K562 (cell line): Measurements from ENCODE around the gene BICC1. TPM values are rescaled to one million over a fixed set of nuclear protein-coding genes. Genes with fewer than 3 reads are reported as not detected.

Experiments used
- ATAC-seq: fragments of 200-7000 bp; cut with Tn5 transposase; 3 replicates; pipeline ENCODE4 v1.9.1; 2020; ENCODE audit warnings: moderate library complexity
- BruUV-seq: library from RNA; stranded (reverse); fragments of 400-500 nt; replicated peaks from 2 replicates; lab custom pipeline; 2021; lab: Mats Ljungman, UMichigan
- CTCF ChIA-PET: fragments of 300-600 bp; formaldehyde crosslinking; extraction: SDS; loops from one replicate; lab custom pipeline; 2021; ENCODE audit warnings: low intra/inter-chr PET ratio; lab: Yijun Ruan, JAX
- POLR2A ChIA-PET: fragments of 300-600, 350-650 bp; sonication (Branson Sonifier 250); formaldehyde crosslinking; extraction: SDS; loops from one replicate; lab custom pipeline; 2021; ENCODE audit warnings: antibody characterized with exemption, inconsistent platforms; lab: Yijun Ruan, JAX
- DNase-seq, 4 experiments: peaks; one replicate each; pipeline versions ENCODE4 v3.0.0 to v3.0.0-alpha.2; 2011 to 2018; ENCODE audit warnings: low spot score in 3 of 4, mixed read lengths in 3 of 4; ENCODE audit errors: extremely low read depth in 1 of 4
- FAIRE-seq: peaks from 2 replicates; lab custom pipeline; 2011; peaks lifted over from hg19 to GRCh38; lab: Jason Lieb, UNC
- H2AFZ ChIP-seq: 2 replicates; pipeline ENCODE4 v1.6.0; 2011; ENCODE audit warnings: low read depth, low read length, control low read depth, inconsistent platforms
- H3K27ac ChIP-seq: fragments of 200-600 bp; 3 replicates; pipeline ENCODE4 v1.8.0; 2011; ENCODE audit warnings: low read depth, mild to moderate bottlenecking, control low read depth, inconsistent platforms, low read length, moderate library complexity, mixed read lengths; ENCODE audit errors: extremely low read depth
- H3K27me3 ChIP-seq, 2 experiments: fragments of 300-600 bp in 1 of 2; 2 replicates in 1 of 2; 3 replicates in 1 of 2; pipeline versions ENCODE4 v1.6.0 to v1.8.0; 2011; ENCODE audit warnings: inconsistent platforms in 2 of 2, low read length in 2 of 2, mild to moderate bottlenecking in 1 of 2, mixed read lengths in 1 of 2, moderate library complexity in 1 of 2; ENCODE audit not compliant: control insufficient read depth in 2 of 2, insufficient read depth in 2 of 2
- H3K36me3 ChIP-seq: fragments of 300-600 bp; 3 replicates; pipeline ENCODE4 v1.8.0; 2011; ENCODE audit warnings: mild to moderate bottlenecking, low read length, inconsistent platforms; ENCODE audit not compliant: control insufficient read depth, insufficient read depth
- H3K4me1 ChIP-seq, 2 experiments: fragments of 200-600 bp in 1 of 2; replicated peaks in 1 of 2; 2 replicates in 1 of 2; 3 replicates in 1 of 2; pipeline versions ENCODE4 v1.5.1 to v1.8.0; 2011; ENCODE audit warnings: inconsistent platforms in 2 of 2, low read length in 2 of 2, mild to moderate bottlenecking in 1 of 2, mixed read lengths in 1 of 2, moderate library complexity in 1 of 2; ENCODE audit not compliant: control insufficient read depth in 2 of 2, insufficient read depth in 2 of 2
- H3K4me2 ChIP-seq: 2 replicates; pipeline ENCODE4 v1.6.1; 2011; ENCODE audit warnings: low read length, control low read depth, inconsistent platforms, mixed read lengths; ENCODE audit not compliant: insufficient read depth
- H3K4me3 ChIP-seq: fragments of 200-600 bp; sonication (generic), shearing (Covaris generic); 2 replicates; pipeline ENCODE4 v1.5.1; 2016; ENCODE audit warnings: control low read depth, inconsistent platforms
- H3K79me2 ChIP-seq: fragments of 200-600 bp; 3 replicates; pipeline ENCODE4 v1.8.0; 2011; ENCODE audit warnings: low read length, inconsistent platforms; ENCODE audit not compliant: control insufficient read depth, insufficient read depth
- H3K9ac ChIP-seq, 2 experiments: 2 replicates each; pipeline versions ENCODE4 v1.6.0 to v1.6.1; 2011; ENCODE audit warnings: low read depth in 2 of 2, low read length in 2 of 2, control low read depth in 1 of 2, inconsistent platforms in 1 of 2, mild to moderate bottlenecking in 1 of 2, mixed read lengths in 1 of 2; ENCODE audit not compliant: insufficient read depth in 1 of 2
- H3K9me1 ChIP-seq: one replicate; pipeline ENCODE4 v1.6.0; 2011; ENCODE audit warnings: inconsistent platforms, mild to moderate bottlenecking, low read length, moderate library complexity; ENCODE audit not compliant: control insufficient read depth, insufficient read depth
- H3K9me3 ChIP-seq: replicated peaks from 2 replicates; pipeline ENCODE4 v1.5.1; 2011; ENCODE audit warnings: low read depth, low read length, inconsistent platforms; ENCODE audit not compliant: control insufficient read depth, insufficient read depth
- H4K20me1 ChIP-seq: replicated peaks from 2 replicates; pipeline ENCODE4 v1.6.1; 2011; ENCODE audit warnings: low read length, inconsistent platforms, mixed read lengths; ENCODE audit not compliant: control insufficient read depth, insufficient read depth
- COPS2 ChIP-seq: fragments of 450-650 bp; conservative IDR thresholded peaks from 2 replicates; pipeline ENCODE4 v1.6.1; 2016; ENCODE audit warnings: mild to moderate bottlenecking, moderate library complexity
- CTCF ChIP-seq, 3 experiments: IDR thresholded peaks in 2 of 3; conservative IDR thresholded peaks in 1 of 3; 2 replicates each; pipeline ENCODE4 v1.5.1; 2011 to 2012; ENCODE audit warnings: low read length in 3 of 3, mild to moderate bottlenecking in 3 of 3, control low read depth in 2 of 3, improper control_type of control experiment in 1 of 3, inconsistent platforms in 1 of 3, low read depth in 1 of 3, mixed read lengths in 1 of 3, moderate library complexity in 1 of 3; ENCODE audit not compliant: insufficient read depth in 2 of 3
- JUN ChIP-seq, 2 experiments: sonication (generic) in 1 of 2; formaldehyde crosslinking in 1 of 2; IDR thresholded peaks; 2 replicates each; pipeline versions ENCODE4 v1.6.1 to v1.8.0; 2012 to 2022; ENCODE audit warnings: borderline replicate concordance in 2 of 2, mild to moderate bottlenecking in 2 of 2, improper control_type of control experiment in 1 of 2, low read depth in 1 of 2, low read length in 1 of 2, missing genetic modification reagents in 1 of 2
- RERE ChIP-seq: sonication (generic); formaldehyde crosslinking; IDR thresholded peaks from 2 replicates; pipeline ENCODE4 v1.8.0; 2023; ENCODE audit warnings: missing genetic modification reagents, mild to moderate bottlenecking, borderline replicate concordance
- ZNF274 ChIP-seq: IDR thresholded peaks from 2 replicates; pipeline ENCODE4 v1.6.1; 2011; ENCODE audit warnings: low read depth, mild to moderate bottlenecking, low read length, moderate library complexity, borderline replicate concordance
- ZNF324 ChIP-seq: fragments of 250-450 bp; sonication (Bioruptor Pico); IDR thresholded peaks from 2 replicates; pipeline ENCODE4 v1.4.0; 2020; ENCODE audit warnings: mild to moderate bottlenecking
- ZNF75A ChIP-seq: fragments of 450-650 bp; formaldehyde crosslinking; IDR thresholded peaks from 2 replicates; pipeline ENCODE4 v1.4.0; 2020; ENCODE audit warnings: mild to moderate bottlenecking
- ZNF76 ChIP-seq: fragments of 250-450 bp; sonication (Bioruptor Pico); IDR thresholded peaks from 2 replicates; pipeline ENCODE4 v1.4.0; 2020; ENCODE audit warnings: mild to moderate bottlenecking, moderate library complexity, borderline replicate concordance
- WGBS: fragments of 100-300 bp; shearing (Covaris generic); methylation state at CpG from one replicate; pipeline ENCODE4 v1.1.6; 2016; ENCODE audit warnings: low coverage, mixed read lengths; ENCODE audit not compliant: insufficient coverage; ENCODE audit errors: missing lambda C conversion rate; 5-methylcytosine and 5-hydroxymethylcytosine counted together
- in situ Hi-C: fragments of 300-500 bp; cut with MboI; formaldehyde crosslinking; loops from 4 replicates; pipeline ENCODE4 v1.15.0; 2018; ENCODE audit warnings: inconsistent platforms, mixed read lengths
- intact Hi-C: fragments of 100-400 bp; cut with micrococcal nuclease; formaldehyde crosslinking; loops from 2 replicates; pipeline ENCODE4 v1.14.2; 2022
- polyA plus RNA-seq, 8 experiments: library from polyadenylated mRNA; depleted of rRNA in 4 of 8; stranded (reverse) in 5 of 8; unstranded in 3 of 8; fragments of >200 nt; fragmentation: Nextera tagmentation in 2 of 8; fragmentation: Illumina TruSeq in 1 of 8; extraction: Ambion mirVana in 2 of 8; extraction: Trizol in 1 of 8; gene quantifications; 2 replicates each; pipeline versions ENCODE4 v1.2.1 to v1.2.3, GENCODE V29; 2011 to 2014; ENCODE audit warnings: inconsistent platforms in 1 of 8, missing spikeins in 1 of 8
- total RNA-seq, 7 experiments: library from RNA; depleted of rRNA in 6 of 7; stranded (reverse); fragments of >200 nt in 6 of 7; fragmentation: Illumina TruSeq in 2 of 7; extraction: Trizol in 2 of 7; gene quantifications; 2 replicates each; pipeline versions ENCODE4 v1.2.1 to v1.2.3, GENCODE V29; 2011 to 2021; ENCODE audit warnings: low replicate concordance in 1 of 7

Gene BICC1
- total and polyA plus RNA-seq, 9 of the 15 experiments (the other 6 are each of a cell fraction or from before 2014, with no cell fraction given): not detected

- Histone ChIP-seq H3K79me2 (no peaks in the 10 kb centered on the region), H3K4me2 (no peak overlapping the region), H3K9me1 (no peaks in the 10 kb centered on the region), H3K27ac (no peak overlapping the region), H3K36me3 (no peaks in the 10 kb centered on the region), H3K4me3 (no peak overlapping the region), H2AFZ (no peak overlapping the region), H4K20me1 (no peaks in the 10 kb centered on the region), H3K9me3 (no peaks in the 10 kb centered on the region), H3K9ac (no peak overlapping the region), H3K27me3 (no peaks in the 10 kb centered on the region), H3K4me1 (no peaks in the 10 kb centered on the region)
- in situ Hi-C loops: no loop called here
- DNase-seq: no peak
- intact Hi-C loops: no loop called here
- CTCF ChIA-PET: no interaction called here
- no peak for FAIRE-seq
- POLR2A ChIA-PET: no interaction called here
- ATAC-seq: no peak
- BruUV-seq: no TSS peak
- no peak for TF ChIP-seq CTCF (IDR thresholded peaks at IDR 0.05 in 2 of 3, conservative IDR thresholded peaks at IDR 0.05 in 1 of 3; ENCODE audit: insufficient read depth in 2 of 3, low read depth in 1 of 3, low read length in 3 of 3)
- TF ChIP-seq ZNF274: no peak
- TF ChIP-seq JUN (IDR thresholded peaks at IDR 0.05; ENCODE audit: borderline replicate concordance, low read depth, low read length): no peak
- TF ChIP-seq JUN (CRISPR knock-in tag; IDR thresholded peaks at IDR 0.05; ENCODE audit: borderline replicate concordance): no peak
- TF ChIP-seq ZNF76: no peak
- TF ChIP-seq COPS2: no peak
- no peak for TF ChIP-seq RERE
- no peak for TF ChIP-seq ZNF324 (CRISPR knock-in tag)
- TF ChIP-seq ZNF75A (CRISPR knock-in tag): no peak
- 0% methylated on average over 2 of the region's 2 CpGs for WGBS
Measured at GRCh38 chr10:58691528-58691927, 178.9 kb downstream of the BICC1 start.
